Measurements from ENCODE around the gene DUSP1.

The DUSP1 gene

DNA sequence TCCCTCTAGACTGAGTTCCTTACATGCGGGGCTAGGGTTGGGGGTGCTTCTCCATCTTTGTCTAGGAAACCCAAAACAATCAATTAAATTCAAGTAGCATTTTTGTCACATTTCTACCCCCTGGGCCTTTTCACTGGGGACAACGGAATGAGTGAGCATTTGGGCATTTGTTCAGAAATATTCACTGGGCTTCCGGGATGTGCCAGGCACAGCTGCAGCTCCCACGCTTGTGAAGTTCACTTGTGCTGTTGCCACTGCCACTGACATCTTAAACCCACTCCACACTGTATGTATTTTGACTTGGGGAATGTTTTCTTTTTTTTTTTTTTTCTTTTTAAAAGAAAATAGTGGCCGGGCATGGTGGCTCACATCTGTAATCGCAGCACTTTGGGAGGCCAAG is 31.6 kb downstream of the DUSP1 start:
- no peak for DNase-seq

DNA sequence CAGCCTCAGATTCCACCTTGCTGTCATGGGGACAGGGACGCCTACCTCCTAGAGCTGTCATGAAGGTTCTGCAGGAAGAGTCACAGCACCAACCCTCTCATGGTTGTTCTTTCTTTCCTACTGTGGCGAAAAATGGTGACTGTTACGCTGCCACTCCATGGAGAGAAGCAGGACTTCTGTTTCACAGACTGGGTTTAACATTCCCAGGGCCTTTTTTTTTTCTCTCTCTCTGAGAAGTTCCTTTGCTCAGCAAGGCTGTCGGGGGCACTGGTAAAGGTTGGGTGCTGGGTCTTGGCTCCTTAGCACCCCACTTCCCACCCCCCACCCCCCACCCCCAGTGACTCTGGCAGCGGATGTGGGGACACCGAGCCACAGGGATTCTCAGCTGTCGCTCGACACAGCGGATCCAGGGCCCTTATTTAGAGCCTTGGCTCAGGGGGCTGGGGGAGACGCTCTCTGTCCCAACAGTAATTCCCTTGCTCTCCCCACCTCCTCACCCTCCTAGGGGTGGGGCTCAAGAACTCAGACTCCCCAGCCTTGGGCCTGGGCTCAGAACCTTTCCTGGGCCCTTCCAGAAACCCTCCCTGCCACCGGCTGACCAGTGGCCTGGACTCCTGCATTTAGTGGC is 34.4 kb downstream of the DUSP1 start:
- DNase-seq = no peak

DNA sequence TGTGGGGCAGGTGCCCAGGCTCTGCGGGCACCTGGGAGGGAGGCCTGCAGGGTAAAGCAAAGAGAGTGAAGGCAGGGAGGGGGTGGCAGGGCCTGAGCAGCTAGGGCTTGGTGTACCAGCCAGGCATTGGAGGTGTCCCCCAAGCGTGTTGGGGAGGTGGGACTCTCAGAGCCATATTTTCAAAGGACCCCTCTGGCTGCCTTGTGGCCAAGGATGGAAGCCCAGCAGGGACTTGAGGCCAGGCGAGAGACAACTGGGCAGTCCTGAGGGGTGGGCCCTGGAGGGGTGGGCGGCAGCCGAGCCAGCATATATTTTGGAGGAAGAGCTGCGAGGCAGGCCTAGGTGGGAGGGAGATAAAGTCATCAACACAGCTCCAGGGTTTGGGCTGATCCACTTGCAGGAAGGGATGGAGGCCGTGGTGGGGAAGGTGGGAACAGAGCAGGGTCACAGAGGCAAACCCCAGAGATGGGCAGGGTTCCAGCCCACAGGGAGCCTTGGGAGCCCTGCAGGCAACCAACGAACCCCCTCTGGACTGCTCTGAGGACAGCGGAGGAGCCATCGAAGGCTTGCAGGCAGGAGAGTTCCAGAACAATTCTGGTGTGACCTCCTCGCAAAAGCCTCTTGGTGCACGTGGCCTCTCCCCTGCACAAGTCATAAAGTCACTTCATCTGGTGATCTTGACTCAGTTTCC is 35.7 kb downstream of the DUSP1 start:
- no peak for DNase-seq

DNA sequence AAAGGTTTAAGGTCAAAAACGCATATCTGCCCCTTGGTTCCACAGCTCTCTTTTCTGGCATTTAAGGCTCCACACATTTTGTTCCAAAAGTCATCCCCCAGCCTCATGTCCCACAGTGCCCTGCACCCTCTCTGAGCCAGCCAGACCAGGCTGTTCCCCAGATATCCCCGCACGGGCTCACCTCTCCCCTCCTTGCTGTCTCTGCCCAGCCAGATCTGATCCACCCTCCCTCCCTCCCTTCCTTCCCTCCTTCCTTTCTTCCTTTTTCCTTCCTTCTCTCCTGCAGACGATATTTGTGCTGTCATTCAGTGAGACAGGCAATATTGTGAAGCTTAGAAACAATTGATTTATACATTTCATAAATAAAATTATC is 37.0 kb downstream of the DUSP1 start:
- DNase-seq = no peak

DNA sequence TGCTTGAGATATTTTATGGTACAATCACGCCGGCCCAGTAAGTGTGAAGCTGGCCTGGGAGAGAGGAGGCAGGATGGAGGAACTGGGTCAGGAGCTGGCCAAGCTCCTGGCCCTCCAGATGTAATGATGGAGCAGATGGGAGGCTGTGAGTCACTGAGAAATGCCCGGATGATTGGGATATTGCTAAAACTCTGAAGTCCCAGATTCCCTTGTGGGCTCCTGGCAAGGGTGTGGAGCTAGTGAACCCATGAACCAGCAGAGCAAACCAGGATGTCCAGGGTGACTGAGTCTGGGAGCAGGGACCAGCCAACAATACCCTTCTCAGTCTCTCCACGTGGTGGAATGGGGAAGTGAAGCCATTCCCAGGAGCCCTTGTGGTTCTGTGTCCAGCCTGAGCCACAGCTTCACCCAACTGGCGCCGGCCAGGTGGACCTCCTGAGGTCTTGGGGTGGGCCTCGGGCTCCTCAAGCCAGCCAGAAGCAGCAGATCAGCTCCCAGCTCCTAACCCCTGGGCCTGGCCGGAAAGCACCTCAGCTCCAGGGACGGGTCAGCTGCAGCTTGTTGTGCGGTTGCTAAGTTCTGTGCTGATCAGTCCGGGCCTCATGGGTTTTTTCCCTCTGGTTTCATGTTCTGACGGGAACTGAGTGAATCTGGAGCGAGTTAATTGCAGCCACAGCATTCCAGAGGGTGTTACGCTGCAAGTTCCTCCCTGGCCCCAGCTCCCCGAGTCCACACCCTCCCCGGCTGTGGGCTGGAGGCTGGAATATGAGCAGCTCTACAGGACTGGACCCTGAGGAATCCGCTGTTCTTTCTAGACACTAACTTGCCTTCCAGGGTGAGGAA is 37.6 kb downstream of the DUSP1 start:
- no peak for DNase-seq

DNA sequence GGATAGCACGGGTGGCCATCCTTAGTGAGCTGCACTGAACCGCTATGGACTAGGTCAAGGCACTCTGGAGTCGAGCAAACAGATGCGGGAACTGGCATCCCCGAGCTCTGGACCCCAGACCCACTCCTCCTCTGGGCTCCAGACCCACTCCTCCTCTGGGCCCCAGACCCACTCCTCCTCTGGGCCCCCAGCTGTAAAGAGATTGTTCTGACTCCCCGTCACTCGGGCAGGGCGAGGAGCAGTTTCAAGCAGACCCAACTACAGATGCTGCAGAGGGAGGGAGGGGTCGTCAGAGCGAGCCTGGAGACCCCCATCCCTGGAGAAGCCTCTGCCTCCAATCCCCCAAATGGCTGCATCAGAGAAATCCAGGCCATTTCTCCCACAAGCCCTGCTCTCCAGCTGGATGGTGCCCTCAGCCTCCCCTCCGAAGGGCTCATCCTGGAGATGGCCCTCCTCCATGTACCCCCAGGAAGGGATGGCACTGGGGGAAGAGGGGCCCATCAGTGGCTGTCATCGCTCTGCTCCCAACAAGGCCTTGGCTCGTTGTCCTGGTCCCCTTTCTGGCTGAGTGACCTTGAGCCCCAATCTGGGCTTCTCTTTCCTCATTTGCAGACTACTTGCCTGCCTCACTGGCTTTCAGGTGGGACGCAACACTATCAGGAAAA is 38.7 kb downstream of the DUSP1 start:
- no peak for DNase-seq

DNA sequence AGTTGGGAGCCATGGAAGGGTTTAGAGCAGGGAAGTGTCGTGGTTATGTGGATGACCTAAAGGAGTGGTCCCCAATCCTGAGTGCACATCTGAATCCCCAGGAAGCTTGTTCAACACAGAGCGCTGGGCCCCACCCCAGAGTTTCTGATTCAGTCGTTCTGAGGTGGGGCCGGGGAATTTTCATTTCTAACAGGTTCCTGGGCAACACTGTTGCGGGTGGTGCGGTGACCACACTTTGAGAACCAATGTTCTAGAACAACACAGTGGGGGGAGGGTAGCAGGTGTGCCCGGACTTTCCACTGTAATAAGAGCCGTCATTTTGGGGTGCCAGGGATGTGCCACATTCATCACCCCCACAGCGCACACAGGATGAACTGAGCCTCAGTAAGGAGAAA is 39.3 kb downstream of the DUSP1 start:
- DNase-seq = peak; percentile 18

DNA sequence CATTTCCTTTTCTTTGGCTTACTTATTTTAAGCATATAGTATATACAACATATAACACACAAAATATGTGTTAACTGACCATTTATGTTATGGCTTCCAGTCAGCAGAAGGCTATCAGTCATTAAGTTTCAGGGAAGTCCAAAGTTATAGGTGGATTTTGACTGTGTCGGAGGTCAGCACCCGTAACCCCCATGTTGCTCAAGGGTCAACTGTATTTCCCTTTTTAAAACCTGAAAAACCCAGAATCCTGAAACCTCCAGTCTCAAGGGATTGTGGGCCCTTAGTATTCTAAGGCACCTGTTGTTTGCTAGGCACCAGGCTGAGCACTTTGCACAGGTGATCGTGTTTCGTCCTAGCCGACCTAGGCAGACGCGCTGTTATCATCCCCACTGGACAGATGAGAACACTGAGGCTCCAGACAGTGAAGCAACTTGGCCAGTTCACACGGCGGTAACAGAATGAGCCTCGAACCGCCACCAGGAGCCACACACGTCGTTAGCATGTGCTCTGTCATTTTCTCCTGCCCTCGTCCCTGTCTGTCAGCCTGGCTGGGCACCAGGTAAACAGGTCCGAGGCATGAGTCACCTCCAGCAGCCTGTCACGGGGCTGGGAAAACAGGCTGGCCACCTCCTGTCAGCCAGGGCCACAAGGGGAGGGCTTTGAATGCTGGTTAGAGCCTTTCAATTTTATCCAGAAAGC is 39.9 kb downstream of the DUSP1 start:
- no peak for DNase-seq

DNA sequence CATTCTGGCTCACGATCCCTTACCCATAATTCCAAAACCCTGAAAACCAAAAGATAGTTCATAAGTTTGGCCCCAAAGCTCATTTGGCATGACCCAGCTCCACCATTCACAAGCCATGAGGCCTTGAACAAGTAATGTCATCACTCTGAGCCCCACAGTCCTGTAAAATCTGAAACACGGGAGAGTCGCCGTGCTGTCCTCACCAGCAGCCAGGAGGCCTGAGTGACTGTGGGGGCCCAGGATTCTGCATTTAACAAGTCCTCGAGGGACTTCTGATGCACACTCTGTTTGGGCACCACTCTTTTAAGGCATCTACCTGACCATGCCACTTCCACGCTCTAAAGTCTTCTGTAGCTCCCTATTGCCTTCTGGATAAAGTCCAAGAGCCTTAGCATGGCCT is 40.8 kb downstream of the DUSP1 start:
- no peak for DNase-seq

DNA sequence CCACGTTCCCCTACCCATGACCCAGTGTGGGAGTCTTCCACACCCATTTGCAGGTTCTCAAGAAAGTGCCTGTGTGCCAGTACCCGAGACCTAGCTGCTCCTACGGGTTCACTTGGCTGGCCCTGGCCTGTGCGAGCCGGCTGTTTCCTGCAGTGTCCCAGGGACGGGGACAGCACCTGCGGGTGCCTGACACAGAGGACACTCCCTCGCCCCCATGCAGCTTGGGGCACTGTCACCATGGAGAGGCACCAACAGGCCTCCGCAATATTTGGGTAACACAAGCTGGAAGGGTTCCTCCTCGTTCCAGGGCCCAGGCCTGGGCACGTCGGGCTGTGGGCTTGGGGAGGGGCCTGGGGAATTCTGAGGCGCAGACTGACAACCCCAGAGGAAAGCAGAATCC is 41.4 kb downstream of the DUSP1 start:
- no peak for DNase-seq

DNA sequence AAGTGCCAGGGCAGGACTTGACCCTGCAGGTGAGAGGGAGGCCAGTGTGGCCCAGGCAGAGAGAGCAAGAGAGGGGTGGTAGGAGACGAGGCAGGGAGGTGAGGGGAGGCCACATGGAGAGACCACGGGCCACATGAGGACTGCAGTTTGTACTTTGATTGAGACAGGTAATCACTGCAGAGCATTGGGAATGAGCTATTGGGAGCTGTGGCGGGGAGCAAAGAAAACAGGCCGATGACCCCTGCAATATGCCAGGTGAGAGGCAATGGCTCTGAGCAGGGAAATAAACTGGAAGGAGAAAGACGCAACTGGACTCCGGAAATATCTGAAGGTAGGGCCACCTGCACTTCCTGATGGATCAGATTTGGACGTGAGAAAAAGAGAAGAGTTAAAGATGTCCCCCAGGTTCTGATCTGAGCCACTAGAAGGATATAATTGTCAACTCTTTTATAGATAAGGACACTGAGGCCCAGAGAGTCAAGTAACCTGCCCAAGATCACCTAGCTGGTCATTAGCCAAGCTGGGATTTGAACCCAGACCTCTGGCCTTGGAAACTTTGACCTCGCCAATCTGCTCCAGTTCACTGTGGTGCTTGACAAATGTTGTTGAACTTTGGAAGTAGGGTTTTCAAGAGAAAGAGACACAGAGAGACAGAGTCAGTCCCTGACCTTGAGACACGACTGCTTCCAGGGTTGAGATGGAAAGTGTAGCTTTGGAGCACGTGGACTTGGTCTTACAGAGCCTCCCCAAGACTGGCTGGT is 42.3 kb downstream of the DUSP1 start:
- DNase-seq = no peak

DNA sequence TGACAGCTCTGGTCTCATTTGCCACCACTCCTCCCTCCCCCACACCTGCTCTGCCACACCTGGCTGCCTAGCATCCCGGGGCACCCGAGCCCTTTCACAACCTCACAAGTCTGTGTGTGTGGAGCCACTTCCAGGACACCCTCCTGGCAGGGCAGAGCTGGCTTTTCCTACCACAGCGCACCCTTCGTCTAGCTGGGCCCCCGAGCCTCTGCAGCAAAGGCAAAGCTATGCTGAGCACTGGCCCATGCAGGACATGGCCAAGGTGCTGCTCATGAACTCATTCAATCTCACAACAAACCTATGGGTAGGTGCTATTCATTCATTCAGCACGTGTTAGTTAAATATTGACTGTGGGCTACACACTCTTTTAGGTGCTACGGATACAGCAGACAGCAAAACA is 43.4 kb downstream of the DUSP1 start:
- DNase-seq = no peak

DNA sequence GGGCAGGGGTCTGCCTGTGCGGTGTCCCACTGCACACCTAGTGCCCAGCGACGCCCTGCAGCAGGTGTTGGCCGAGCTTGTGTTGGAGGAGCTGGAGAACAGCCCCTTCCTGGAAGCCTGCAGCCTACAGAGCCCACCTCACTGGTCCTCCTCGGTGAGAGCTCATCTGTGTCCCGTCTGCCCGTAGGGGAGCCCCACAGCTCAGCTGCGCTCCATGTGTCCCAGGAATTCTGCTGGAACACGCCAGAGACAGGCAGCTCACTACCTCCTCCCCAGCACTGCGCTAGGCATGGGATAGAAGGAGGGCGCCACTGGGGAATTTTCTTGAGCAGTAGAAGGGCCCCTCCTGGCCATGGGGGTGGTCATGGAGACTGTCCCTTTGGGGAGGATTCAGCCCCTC is 44.0 kb downstream of the DUSP1 start:
- no peak for DNase-seq

DNA sequence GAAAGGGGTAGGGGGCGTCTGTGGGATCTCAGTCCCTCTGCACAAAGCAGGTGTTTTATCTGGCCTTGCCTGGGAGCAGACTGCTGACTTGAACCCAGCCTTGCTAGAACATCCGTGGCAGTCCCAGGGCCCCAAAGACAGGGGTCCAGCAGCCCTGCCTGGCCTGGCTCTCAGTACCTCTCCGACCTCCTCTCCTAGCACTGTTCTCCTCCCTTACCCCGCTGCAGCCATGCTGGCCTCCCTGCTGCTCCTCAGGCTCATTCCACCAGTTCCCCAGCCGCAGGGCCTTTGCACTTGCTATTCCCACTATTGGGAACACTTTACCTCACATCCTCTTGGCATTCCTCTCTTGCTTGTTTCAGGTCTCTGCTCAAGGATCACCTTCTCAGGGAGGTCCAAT is 45.2 kb downstream of the DUSP1 start:
- no peak for DNase-seq

DNA sequence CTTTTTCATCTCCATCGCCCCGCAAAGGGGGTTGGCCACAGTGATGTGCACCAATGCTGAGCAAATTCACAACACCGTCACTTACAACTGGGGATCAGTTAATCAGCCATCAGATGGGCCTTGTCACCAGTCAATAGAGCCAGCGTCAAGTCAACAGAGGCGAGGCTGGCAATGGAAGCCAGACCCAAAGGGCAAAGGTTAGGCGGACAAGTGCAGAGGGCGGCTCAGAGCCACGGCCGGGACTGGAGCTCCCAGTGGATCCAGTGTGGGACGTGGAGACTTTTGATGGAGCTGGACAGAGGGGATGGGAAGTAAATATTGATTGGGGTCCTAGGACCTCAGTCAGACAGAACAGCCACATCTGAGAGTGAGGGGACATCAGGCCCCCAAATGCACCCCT is 45.7 kb downstream of the DUSP1 start:
- no peak for DNase-seq

DNA sequence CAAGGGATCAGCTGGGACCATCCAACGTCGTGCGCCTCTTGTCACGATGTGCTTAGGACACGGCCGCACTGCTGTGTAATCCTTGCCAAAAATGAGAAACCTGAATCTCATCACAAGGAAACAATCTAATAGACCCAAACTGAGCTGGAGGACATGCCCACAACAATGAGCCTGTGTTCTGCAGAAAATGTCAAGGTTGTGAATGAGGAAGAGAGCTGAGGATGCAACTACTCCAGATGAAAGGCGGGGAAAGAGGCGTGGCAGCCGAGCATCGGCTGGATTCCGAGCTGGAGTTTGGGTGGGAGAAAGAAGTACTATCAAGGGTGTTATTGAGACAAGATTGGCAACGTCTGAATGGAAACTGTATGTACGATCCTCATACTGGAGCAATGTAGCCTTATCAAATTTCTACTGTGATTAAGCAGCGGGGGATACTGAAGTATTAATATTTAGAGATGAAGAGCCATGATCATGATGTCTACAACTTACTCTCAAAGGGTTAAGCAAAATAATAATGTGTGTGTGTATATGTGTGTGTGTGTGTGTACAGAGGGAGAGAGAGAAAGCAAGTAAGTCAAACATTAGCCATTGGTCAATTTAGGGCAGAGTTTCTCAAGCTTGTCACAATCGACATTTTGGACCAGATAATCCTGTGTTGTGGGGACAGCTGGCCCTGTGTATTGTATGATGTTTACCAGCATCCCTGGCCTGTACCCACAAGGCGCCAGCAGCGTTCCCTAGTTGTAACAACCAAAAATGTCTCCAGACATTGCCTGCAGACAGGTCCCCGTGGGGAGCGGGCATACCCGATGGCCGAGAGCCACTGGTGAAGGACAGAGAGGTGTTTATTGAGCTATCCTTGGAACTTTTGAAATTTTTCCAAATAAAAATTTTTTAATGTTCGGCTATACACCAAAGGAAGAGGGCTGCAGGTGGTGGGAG is 46.5 kb downstream of the DUSP1 start:
- DNase-seq = no peak

DNA sequence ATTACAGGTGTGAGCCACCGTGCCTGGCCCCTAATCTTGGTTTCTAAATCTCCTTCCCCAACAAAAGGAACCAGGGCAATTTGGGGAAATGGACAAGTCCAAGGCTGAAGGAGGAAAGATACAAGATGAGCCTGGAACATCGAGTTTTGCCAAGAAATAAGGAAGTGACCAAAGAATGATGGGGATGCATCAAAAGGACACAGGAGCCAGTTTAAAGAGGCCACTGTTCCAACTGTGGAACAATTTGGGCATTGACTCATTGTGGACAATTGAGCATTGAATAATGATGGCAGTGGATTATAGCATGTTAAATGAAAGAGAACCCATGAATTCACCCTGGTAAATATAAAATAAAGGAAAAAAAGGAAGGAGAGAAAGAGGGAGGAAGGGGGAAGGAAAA is 47.5 kb downstream of the DUSP1 start:
- DNase-seq = no peak

DNA sequence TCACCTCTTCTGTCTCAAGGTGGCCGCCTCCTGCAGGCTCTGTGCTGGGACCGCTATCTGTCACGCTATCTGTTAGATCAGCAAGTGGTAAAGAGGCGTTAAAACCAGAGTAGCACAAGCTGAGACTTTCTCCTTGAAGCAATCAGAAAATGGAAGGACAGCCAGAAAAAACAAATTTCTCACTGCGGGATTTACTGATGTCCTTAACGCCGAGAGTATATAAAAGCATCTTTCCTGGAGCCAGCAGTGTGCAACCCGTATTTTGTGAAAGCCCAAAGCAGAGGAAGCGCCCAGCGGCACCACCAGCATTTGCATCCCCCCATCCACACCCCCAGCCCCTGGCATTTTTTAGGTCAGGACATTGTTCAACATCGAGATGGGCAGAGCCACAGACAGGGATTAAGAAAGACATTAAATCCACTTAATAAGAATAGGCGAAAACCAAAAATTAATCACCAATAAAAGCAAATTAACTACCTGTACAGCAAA is 48.6 kb downstream of the DUSP1 start:
- peak; percentile 68 for DNase-seq

DNA sequence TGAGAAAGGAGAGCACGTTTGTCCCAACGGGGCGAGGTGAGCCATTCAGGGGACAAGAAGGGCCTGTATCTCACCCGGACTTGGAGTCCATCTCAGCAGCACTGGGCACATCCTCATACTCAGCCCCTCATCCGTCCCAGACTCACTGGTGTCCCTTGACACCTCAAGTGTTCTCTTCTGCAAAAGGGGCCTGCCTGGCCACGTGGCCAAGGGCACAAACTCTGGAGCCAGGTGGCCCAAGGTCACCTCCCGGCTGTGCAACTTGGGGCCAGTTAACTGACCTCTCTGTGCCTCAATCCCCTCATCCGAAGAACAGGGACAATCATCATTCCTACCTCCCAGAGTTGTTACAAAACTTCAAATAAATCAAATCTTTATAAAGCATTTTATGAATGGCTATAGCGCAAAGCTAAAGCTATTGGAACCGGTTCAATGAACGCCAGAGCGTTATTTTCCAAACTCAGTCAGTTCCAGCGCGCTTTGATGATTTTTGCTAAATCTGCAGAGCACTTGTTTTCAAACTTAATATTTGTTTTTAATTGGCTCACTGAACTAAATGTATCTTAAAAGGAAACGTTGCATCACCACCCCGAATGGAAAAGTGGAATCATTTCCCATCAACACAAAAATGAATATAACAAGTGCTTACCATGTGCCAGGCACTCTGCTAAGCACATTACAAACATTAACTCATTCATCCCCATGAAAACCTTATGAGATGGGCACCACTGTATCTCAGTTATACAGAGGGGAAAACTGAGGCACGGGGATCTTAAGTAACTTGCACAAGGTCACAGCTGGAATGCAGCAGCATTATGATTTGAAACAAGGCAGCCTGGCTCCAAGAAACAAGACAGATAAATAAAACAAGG is 49.3 kb downstream of the DUSP1 start:
- peak; percentile 26 for DNase-seq

DNA sequence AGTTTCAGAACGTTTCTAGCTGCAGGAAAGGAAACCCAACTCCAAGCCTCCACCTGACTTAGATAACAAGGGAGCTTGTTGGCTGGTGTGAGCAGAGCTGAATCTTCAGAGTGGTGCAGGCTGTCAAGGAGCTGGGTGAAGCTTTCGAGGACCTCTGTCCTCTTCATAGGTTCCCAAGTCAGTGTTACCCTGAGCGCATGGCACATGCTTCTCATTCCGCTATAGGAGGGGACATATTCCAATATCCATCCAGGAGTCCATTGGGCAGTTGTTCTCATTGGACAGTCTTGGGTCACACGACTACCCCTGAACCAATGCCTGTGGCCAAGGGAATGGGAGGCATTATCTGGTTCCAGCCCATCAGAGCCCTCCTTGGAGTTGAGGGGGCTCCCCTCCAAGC is 50.3 kb downstream of the DUSP1 start:
- DNase-seq = no peak

Data from CD4-positive, alpha-beta T cell treated with Interleukin-17A for 1 hour (primary cell).